Measurements from ENCODE around the gene RNF13.
"Not testable (repeated sequence)": the region's sequence is repeated elsewhere in the genome, so short reads cannot be mapped to it uniquely, and the experiment has no call there.

The RNF13 gene

GRCh38 chr3:149844091-149844490 is 31.1 kb downstream of the RNF13 start:
- no peak for DNase-seq

- DNase-seq: no peak
These were observed 32.7 kb downstream of the RNF13 start for GRCh38 chr3:149845570-149846244.

GRCh38 chr3:149848238-149848637 is 35.2 kb downstream of the RNF13 start:
- no peak for DNase-seq

GRCh38 chr3:149848688-149849087 is 35.7 kb downstream of the RNF13 start:
- no peak for DNase-seq

GRCh38 chr3:149850787-149851584 is 38.0 kb downstream of the RNF13 start:
- DNase-seq: no peak

GRCh38 chr3:149858911-149859310 is 45.9 kb downstream of the RNF13 start:
- no peak for DNase-seq

- no peak for DNase-seq
These were observed 47.9 kb downstream of the RNF13 start for GRCh38 chr3:149860881-149861280.

GRCh38 chr3:149867563-149867962 is 54.5 kb downstream of the RNF13 start:
- DNase-seq: no peak

GRCh38 chr3:149871855-149872254 is 58.8 kb downstream of the RNF13 start:
- DNase-seq: no peak

- DNase-seq: no peak
These were observed 59.6 kb downstream of the RNF13 start for GRCh38 chr3:149872589-149872988.

GRCh38 chr3:149877668-149878067 is 64.7 kb downstream of the RNF13 start:
- DNase-seq: no peak

- DNase-seq: no peak
These were observed 66.9 kb downstream of the RNF13 start for GRCh38 chr3:149879872-149880271.

- DNase-seq: no peak
These were observed 68.9 kb downstream of the RNF13 start for GRCh38 chr3:149881879-149882278.

- DNase-seq: no peak
These were observed 70.1 kb downstream of the RNF13 start for GRCh38 chr3:149883134-149883533.

GRCh38 chr3:149883860-149884259 is 70.8 kb downstream of the RNF13 start:
- DNase-seq: not testable (repeated sequence)

GRCh38 chr3:149884848-149885247 is 71.8 kb downstream of the RNF13 start:
- not testable (repeated sequence) for DNase-seq

GRCh38 chr3:149886957-149887356 is 73.9 kb downstream of the RNF13 start:
- DNase-seq: no peak

GRCh38 chr3:149891621-149892020 is 78.6 kb downstream of the RNF13 start:
- no peak for DNase-seq

GRCh38 chr3:149892371-149892770 is 79.4 kb downstream of the RNF13 start:
- no peak for DNase-seq

GRCh38 chr3:149894205-149894604 is 81.2 kb downstream of the RNF13 start:
- DNase-seq: no peak

- DNase-seq: no peak
These were observed 82.3 kb downstream of the RNF13 start for GRCh38 chr3:149895339-149895738.

GRCh38 chr3:149895769-149896168 is 82.8 kb downstream of the RNF13 start:
- DNase-seq: no peak

- no peak for DNase-seq
These were observed 85.8 kb downstream of the RNF13 start for GRCh38 chr3:149898771-149899170.

GRCh38 chr3:149900322-149900721 is 87.3 kb downstream of the RNF13 start:
- DNase-seq: no peak

- DNase-seq: no peak
These were observed 88.8 kb downstream of the RNF13 start for GRCh38 chr3:149901770-149902169.

Data from activated effector memory CD4-positive, alpha-beta T cell treated with Interleukin-2 at 50 U/mL for 16 hours (primary cell).